GM12874 (cell line): ENCODE data around the gene WDR74.

Experiments
- CTCF ChIP-seq: IDR thresholded peaks from 2 replicates; pipeline ENCODE4 v1.5.1; 2011; ENCODE audit warnings: low read depth, mild to moderate bottlenecking, control low read depth, low read length, moderate library complexity; ENCODE audit not compliant: insufficient read depth

WDR74 gene

GRCh38 chr11:62874851-62875250, 35.5 kb upstream of the WDR74 start:
- TF ChIP-seq CTCF: no peak

GRCh38 chr11:62865635-62866034, 26.2 kb upstream of the WDR74 start:
- no peak for TF ChIP-seq CTCF

- TF ChIP-seq CTCF: no peak
Observed at GRCh38 chr11:62863687-62864335, 24.4 kb upstream of the WDR74 start.

- no peak for TF ChIP-seq CTCF
Observed at GRCh38 chr11:62860835-62861563, 21.6 kb upstream of the WDR74 start.

GRCh38 chr11:62858201-62858600, 18.8 kb upstream of the WDR74 start:
- no peak for TF ChIP-seq CTCF

GRCh38 chr11:62857541-62857982, 18.2 kb upstream of the WDR74 start:
- TF ChIP-seq CTCF: no peak

- no peak for TF ChIP-seq CTCF
Observed at GRCh38 chr11:62856333-62856895, 17.0 kb upstream of the WDR74 start.
